Astrocyte (in vitro differentiated cells and primary cell): Measurements from ENCODE around the gene TPGS2. TPM values are rescaled to one million over a fixed set of nuclear protein-coding genes. Genes with fewer than 3 reads are reported as not detected.

ENCODE experiments used
- DNase-seq: peaks from one replicate; pipeline ENCODE4 v3.0.0-alpha.2; 2010; ENCODE audit warnings: low read depth
- FAIRE-seq: peaks from 2 replicates; lab custom pipeline; 2011; peaks lifted over from hg19 to GRCh38; lab: Jason Lieb, UNC
- H2AFZ ChIP-seq: 2 replicates; pipeline ENCODE4 v1.6.0; 2012; ENCODE audit warnings: low read depth, low read length, inconsistent platforms
- H3K27ac ChIP-seq: 2 replicates; pipeline ENCODE4 v1.5.1; 2011; ENCODE audit warnings: low read depth, low read length, inconsistent platforms
- H3K27me3 ChIP-seq: 2 replicates; pipeline ENCODE4 v1.6.0; 2011; ENCODE audit warnings: low read length, inconsistent platforms; ENCODE audit not compliant: insufficient read depth
- H3K36me3 ChIP-seq: 2 replicates; pipeline ENCODE4 v1.5.1; 2011; ENCODE audit warnings: low read length, inconsistent platforms; ENCODE audit not compliant: insufficient read depth
- H3K4me1 ChIP-seq: 2 replicates; pipeline ENCODE4 v1.5.1; 2011; ENCODE audit warnings: low read length, inconsistent platforms; ENCODE audit not compliant: insufficient read depth
- H3K4me2 ChIP-seq: 2 replicates; pipeline ENCODE4 v1.6.0; 2012; ENCODE audit warnings: low read length, inconsistent platforms
- H3K4me3 ChIP-seq: 2 replicates; pipeline ENCODE4 v1.5.1; 2011; ENCODE audit warnings: low read depth, mild to moderate bottlenecking, low read length, inconsistent platforms; ENCODE audit not compliant: insufficient read depth
- H3K79me2 ChIP-seq: 2 replicates; pipeline ENCODE4 v1.6.0; 2012; ENCODE audit warnings: mild to moderate bottlenecking, low read length, inconsistent platforms; ENCODE audit not compliant: insufficient read depth
- H3K9ac ChIP-seq: 2 replicates; pipeline ENCODE4 v1.6.0; 2012; ENCODE audit warnings: mild to moderate bottlenecking, low read length, inconsistent platforms
- H3K9me3 ChIP-seq: 2 replicates; pipeline ENCODE4 v1.5.1; 2012; ENCODE audit warnings: low read depth, mild to moderate bottlenecking, low read length, inconsistent platforms; ENCODE audit not compliant: insufficient read depth
- H4K20me1 ChIP-seq: 2 replicates; pipeline ENCODE4 v1.6.0; 2012; ENCODE audit warnings: low read length, inconsistent platforms; ENCODE audit not compliant: insufficient read depth
- H3K27ac Mint-ChIP-seq: one replicate; pipeline ENCODE4 v1.8.0; 2021; ENCODE audit warnings: mild to moderate bottlenecking, mixed read lengths; ENCODE audit not compliant: unreplicated experiment
- H3K27me3 Mint-ChIP-seq: one replicate; pipeline ENCODE4 v1.8.0; 2021; ENCODE audit warnings: low read depth, mixed read lengths; ENCODE audit not compliant: unreplicated experiment
- H3K36me3 Mint-ChIP-seq: one replicate; pipeline ENCODE4 v1.8.0; 2021; ENCODE audit warnings: low read depth, mixed read lengths; ENCODE audit not compliant: unreplicated experiment
- H3K4me1 Mint-ChIP-seq: one replicate; pipeline ENCODE4 v1.8.0; 2021; ENCODE audit warnings: low read depth, mixed read lengths; ENCODE audit not compliant: unreplicated experiment
- H3K4me3 Mint-ChIP-seq: one replicate; pipeline ENCODE4 v1.8.0; 2021; ENCODE audit warnings: mild to moderate bottlenecking, moderate library complexity, mixed read lengths; ENCODE audit not compliant: unreplicated experiment
- H3K9me3 Mint-ChIP-seq: one replicate; pipeline ENCODE4 v1.8.0; 2021; ENCODE audit warnings: mild to moderate bottlenecking, mixed read lengths; ENCODE audit not compliant: unreplicated experiment
- EZH2 ChIP-seq: IDR thresholded peaks from 2 replicates; pipeline ENCODE4 v1.6.1; 2012; ENCODE audit warnings: mild to moderate bottlenecking, low read length, inconsistent platforms; ENCODE audit not compliant: insufficient read depth
- total RNA-seq: library from RNA; stranded (reverse); gene quantifications from 2 replicates; pipeline ENCODE4 v1.2.1, GENCODE V29; 2021
- TF ChIP-seq, protein P1 (sequence below): IDR thresholded peaks from 2 replicates; pipeline ENCODE4 v1.5.1; 2011; ENCODE audit warnings: low read depth, mild to moderate bottlenecking, inconsistent platforms, low read length, moderate library complexity; ENCODE audit not compliant: insufficient read depth

TPGS2 gene
- total RNA-seq, 1 donor from 2014 or later: 138 TPM

- Mint-ChIP-seq H3K4me1 (peaks cover 14% of the 10 kb centered on the region), H3K4me3 (no peak overlapping the region), H3K9me3 (peaks cover 2% of the 10 kb centered on the region), H3K36me3 (peaks cover 5% of the 10 kb centered on the region), H3K27me3 (no peaks in the 10 kb centered on the region), H3K27ac (no peak overlapping the region)
- no peak for TF ChIP-seq EZH2
- TF ChIP-seq, protein P1, sequence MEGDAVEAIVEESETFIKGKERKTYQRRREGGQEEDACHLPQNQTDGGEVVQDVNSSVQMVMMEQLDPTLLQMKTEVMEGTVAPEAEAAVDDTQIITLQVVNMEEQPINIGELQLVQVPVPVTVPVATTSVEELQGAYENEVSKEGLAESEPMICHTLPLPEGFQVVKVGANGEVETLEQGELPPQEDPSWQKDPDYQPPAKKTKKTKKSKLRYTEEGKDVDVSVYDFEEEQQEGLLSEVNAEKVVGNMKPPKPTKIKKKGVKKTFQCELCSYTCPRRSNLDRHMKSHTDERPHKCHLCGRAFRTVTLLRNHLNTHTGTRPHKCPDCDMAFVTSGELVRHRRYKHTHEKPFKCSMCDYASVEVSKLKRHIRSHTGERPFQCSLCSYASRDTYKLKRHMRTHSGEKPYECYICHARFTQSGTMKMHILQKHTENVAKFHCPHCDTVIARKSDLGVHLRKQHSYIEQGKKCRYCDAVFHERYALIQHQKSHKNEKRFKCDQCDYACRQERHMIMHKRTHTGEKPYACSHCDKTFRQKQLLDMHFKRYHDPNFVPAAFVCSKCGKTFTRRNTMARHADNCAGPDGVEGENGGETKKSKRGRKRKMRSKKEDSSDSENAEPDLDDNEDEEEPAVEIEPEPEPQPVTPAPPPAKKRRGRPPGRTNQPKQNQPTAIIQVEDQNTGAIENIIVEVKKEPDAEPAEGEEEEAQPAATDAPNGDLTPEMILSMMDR: no peak
- Histone ChIP-seq H2AFZ (no peak overlapping the region), H3K4me3 (no peak overlapping the region), H3K9ac (no peak overlapping the region), H3K36me3 (no peaks in the 10 kb centered on the region), H3K27me3 (no peaks in the 10 kb centered on the region), H4K20me1 (no peaks in the 10 kb centered on the region), H3K4me2 (no peak overlapping the region), H3K9me3 (peaks cover 7% of the 10 kb centered on the region), H3K27ac (no peak overlapping the region), H3K4me1 (peaks cover 14% of the 10 kb centered on the region), H3K79me2 (no peaks in the 10 kb centered on the region)
- DNase-seq (peak; percentile 82), FAIRE-seq (peak; percentile 87)
Observed at GRCh38 chr18:36849288-36850006, 20.6 kb upstream of the TPGS2 start.

DNA sequence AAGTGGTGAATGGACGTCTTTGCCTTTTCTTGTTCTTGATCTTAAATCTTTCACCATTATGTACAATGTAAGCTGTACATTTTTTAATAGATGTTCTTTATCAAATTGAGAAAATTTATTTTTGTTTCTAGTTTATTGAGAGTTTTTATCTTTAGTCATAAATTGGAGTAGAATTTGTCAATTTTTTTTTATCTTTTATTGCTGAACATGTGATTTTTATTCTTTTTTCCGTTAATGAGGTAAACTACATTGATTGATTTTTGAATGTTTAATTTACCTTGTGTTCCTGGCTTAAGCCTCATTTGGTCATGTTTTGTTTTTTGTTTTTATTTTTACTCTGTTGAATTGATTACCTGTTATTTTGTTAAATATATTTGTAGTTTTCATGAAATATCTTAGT, 19.8 kb upstream of the TPGS2 start:
- Histone ChIP-seq H3K4me1 (peaks cover 14% of the 10 kb centered on the region), H3K9me3 (peaks cover 7% of the 10 kb centered on the region), H3K4me3 (no peak overlapping the region), H3K4me2 (no peak overlapping the region), H2AFZ (no peak overlapping the region), H3K27me3 (no peaks in the 10 kb centered on the region), H4K20me1 (no peaks in the 10 kb centered on the region), H3K79me2 (no peaks in the 10 kb centered on the region), H3K27ac (no peak overlapping the region), H3K36me3 (no peaks in the 10 kb centered on the region), H3K9ac (no peak overlapping the region)
- peaks cover 3% of the 10 kb centered on the region for H3K36me3 Mint-ChIP-seq
- no peak overlapping the region for H3K4me3 Mint-ChIP-seq
- no peak for TF ChIP-seq EZH2
- TF ChIP-seq, protein P1: no peak
- no peak for DNase-seq
- H3K4me1 Mint-ChIP-seq: peaks cover 14% of the 10 kb centered on the region
- peaks cover 2% of the 10 kb centered on the region for H3K9me3 Mint-ChIP-seq
- H3K27me3 Mint-ChIP-seq: no peaks in the 10 kb centered on the region
- no peak for FAIRE-seq
- no peak overlapping the region for H3K27ac Mint-ChIP-seq

DNA sequence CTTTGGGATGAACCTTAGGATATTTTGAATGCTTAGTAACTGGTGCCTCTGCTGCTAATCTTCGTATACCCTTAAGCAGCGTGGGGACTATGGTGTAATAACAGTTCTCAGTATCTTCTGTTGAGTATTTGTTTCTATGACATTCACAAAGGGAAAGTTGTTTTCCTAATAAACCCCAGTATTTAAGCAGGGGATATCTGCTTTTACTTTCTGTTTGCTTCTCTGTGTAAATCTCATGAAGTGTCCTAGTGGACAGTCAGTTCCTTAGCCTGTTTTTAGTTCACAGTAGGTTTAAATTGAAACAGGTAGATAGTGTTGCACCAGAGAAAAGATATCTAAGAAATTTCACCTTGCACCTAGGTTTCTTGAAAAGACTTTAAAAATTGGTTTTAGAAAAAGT, 15.0 kb upstream of the TPGS2 start:
- no peak overlapping the region for H3K4me3 Mint-ChIP-seq
- no peak overlapping the region for H2AFZ ChIP-seq
- peaks cover 4% of the 10 kb centered on the region for H3K9me3 Mint-ChIP-seq
- no peaks in the 10 kb centered on the region for H3K4me1 ChIP-seq
- no peaks in the 10 kb centered on the region for H3K27me3 ChIP-seq
- no peaks in the 10 kb centered on the region for H3K9me3 ChIP-seq
- no peak overlapping the region for H3K27ac Mint-ChIP-seq
- H3K4me2 ChIP-seq: no peak overlapping the region
- no peaks in the 10 kb centered on the region for H3K79me2 ChIP-seq
- no peak overlapping the region for H3K9ac ChIP-seq
- H3K36me3 ChIP-seq: no peaks in the 10 kb centered on the region
- FAIRE-seq (no peak), DNase-seq (no peak)
- H3K36me3 Mint-ChIP-seq: peaks cover 5% of the 10 kb centered on the region
- no peak overlapping the region for H3K27ac ChIP-seq
- H3K4me1 Mint-ChIP-seq: no peaks in the 10 kb centered on the region
- no peak for TF ChIP-seq EZH2
- TF ChIP-seq, protein P1: no peak
- H3K4me3 ChIP-seq: no peak overlapping the region
- H4K20me1 ChIP-seq: no peaks in the 10 kb centered on the region
- H3K27me3 Mint-ChIP-seq: no peaks in the 10 kb centered on the region
